NCI-H1694 treated with DMSO at 0.1 percent for 48 hours (cell line): ENCODE data around the gene CTPS2.
"Not testable (repeated sequence)": the region's sequence is repeated elsewhere in the genome, so short reads cannot be mapped to it uniquely, and the experiment has no call there.

Experiments
- DNase-seq: peaks from one replicate; lab custom pipeline; 2025; lab: John Stamatoyannopoulos, UW

Gene CTPS2

GRCh38 chrX:16654093-16654492, 58.4 kb downstream of the CTPS2 start:
- no peak for DNase-seq

- DNase-seq: no peak
Observed at GRCh38 chrX:16653424-16653823, 59.0 kb downstream of the CTPS2 start.

GRCh38 chrX:16651391-16652024, 61.0 kb downstream of the CTPS2 start:
- DNase-seq: no peak

- no peak for DNase-seq
Observed at GRCh38 chrX:16649858-16650257, 62.6 kb downstream of the CTPS2 start, which contains the start of gene S100G. Gene S100G (plus strand): TSS chrX:16650158. CDS start chrX:16651007, 849 bp downstream.

- no peak for DNase-seq
Observed at GRCh38 chrX:16646366-16647138, 65.9 kb downstream of the CTPS2 start.

- DNase-seq: no peak
Observed at GRCh38 chrX:16643176-16643575, 69.3 kb downstream of the CTPS2 start.

- no peak for DNase-seq
Observed at GRCh38 chrX:16640823-16641222, 71.6 kb downstream of the CTPS2 start.

- no peak for DNase-seq
Observed at GRCh38 chrX:16639966-16640365, 72.5 kb downstream of the CTPS2 start.

- DNase-seq: no peak
Observed at GRCh38 chrX:16638533-16638932, 73.9 kb downstream of the CTPS2 start.

GRCh38 chrX:16635596-16635995, 76.9 kb downstream of the CTPS2 start:
- DNase-seq: no peak

GRCh38 chrX:16635040-16635439, 77.4 kb downstream of the CTPS2 start:
- no peak for DNase-seq

- DNase-seq: no peak
Observed at GRCh38 chrX:16633754-16634153, 78.7 kb downstream of the CTPS2 start.

- DNase-seq: no peak
Observed at GRCh38 chrX:16629909-16630308, 82.6 kb downstream of the CTPS2 start.

GRCh38 chrX:16628946-16629595, 83.4 kb downstream of the CTPS2 start:
- no peak for DNase-seq

GRCh38 chrX:16628511-16628910, 84.0 kb downstream of the CTPS2 start:
- DNase-seq: not testable (repeated sequence)

GRCh38 chrX:16619024-16619423, 93.4 kb downstream of the CTPS2 start:
- no peak for DNase-seq

GRCh38 chrX:16618422-16618821, 94.0 kb downstream of the CTPS2 start:
- no peak for DNase-seq

- DNase-seq: no peak
Observed at GRCh38 chrX:16617382-16617781, 95.1 kb downstream of the CTPS2 start.

- DNase-seq: no peak
Observed at GRCh38 chrX:16612257-16612897, 100.1 kb downstream of the CTPS2 start.

GRCh38 chrX:16610654-16611053, 101.8 kb downstream of the CTPS2 start:
- DNase-seq: not testable (repeated sequence)

GRCh38 chrX:16610121-16610621, 102.3 kb downstream of the CTPS2 start:
- no peak for DNase-seq

- DNase-seq: no peak
Observed at GRCh38 chrX:16606142-16606720, 106.2 kb downstream of the CTPS2 start.
